ENCODE results near the gene COLEC11. TPM values are rescaled to one million over a fixed set of nuclear protein-coding genes. Genes with fewer than 3 reads are reported as not detected.

The COLEC11 gene
- total and polyA plus RNA-seq, 9 of the 15 experiments (the other 6 are each of a cell fraction or from before 2014, with no cell fraction given) = 0.32 to 4.3 (median 1.8) TPM

GRCh38 chr2:3558205-3559014 lies 36.5 kb upstream of the COLEC11 start, which contains the start of gene RNASEH1 (continued):
- TF ChIP-seq SAFB (IDR thresholded peaks at IDR 0.05; ENCODE audit: borderline replicate concordance, low read depth, low read length) (peak; percentile 9; the same call in 1 of the 2 replicates), MXD1 (CRISPR knock-in tag; IDR thresholded peaks at IDR 0.05; ENCODE audit: borderline replicate concordance, poor library complexity, severe bottlenecking) (peak; percentile 92), NFE2L1 (tag; IDR thresholded peaks at IDR 0.05; ENCODE audit: borderline replicate concordance, low read depth) (no peak), CC2D1A (IDR thresholded peaks at IDR 0.05) (0 out of 2 replicates have a peak, but pooled peaks have one; percentile 57), ZNF24 (IDR thresholded peaks at IDR 0.05) (peak; percentile 67; the same call in 1 of the 2 replicates), NKRF (IDR thresholded peaks at IDR 0.05; ENCODE audit: borderline replicate concordance) (peak; percentile 97), KDM1A (IDR thresholded peaks at IDR 0.05) (no peak; a peak in 1 of 4 replicates), PKNOX1 (IDR thresholded peaks at IDR 0.05) (peak; percentile 79), KDM5B (IDR thresholded peaks at IDR 0.05; ENCODE audit: insufficient replicate concordance, low read depth, low read length) (peak; percentile 61), E2F6 (IDR thresholded peaks at IDR 0.05; ENCODE audit: borderline replicate concordance in 1 of 2, extremely low read depth in 1 of 2, insufficient read depth in 1 of 2, insufficient read length in 1 of 2, low read depth in 1 of 2, low read length in 1 of 2, poor library complexity in 1 of 2, severe bottlenecking in 1 of 2) (peak; percentile 97 to 99), KLF1 (tag; IDR thresholded peaks at IDR 0.05) (no peak; the same call in 1 of the 2 replicates), SFPQ (IDR thresholded peaks at IDR 0.05; ENCODE audit: low read depth, low read length) (no peak), DNMT1 (IDR thresholded peaks at IDR 0.05) (no peak), C11orf30 (IDR thresholded peaks at IDR 0.05; ENCODE audit: low read depth) (peak; percentile 96), HDAC8 (tag; IDR thresholded peaks at IDR 0.05) (no peak), ARID1B (IDR thresholded peaks at IDR 0.05) (0 out of 2 replicates have a peak, but pooled peaks have one; percentile 8), COPS2 (conservative IDR thresholded peaks at IDR 0.05) (no peak), POLR2AphosphoS5 (IDR thresholded peaks at IDR 0.05; ENCODE audit: control insufficient read depth, insufficient read depth, low read depth, low read length) (peak; percentile 92), RAD21 (CRISPR knock-in tag; conservative IDR thresholded peaks at IDR 0.05 in 1 of 2, IDR thresholded peaks at IDR 0.05 in 1 of 2) (peak in 1 of 2 experiments; percentile 15; a peak in 1 of 4 replicates)
